22Rv1 (cell line): ENCODE data around the gene ANKS1B.

Experiments
- ZFX ChIP-seq: fragments of 450-650 bp; IDR thresholded peaks from 2 replicates; pipeline ENCODE4 v1.6.1; 2017; ENCODE audit warnings: antibody characterized with exemption, borderline replicate concordance
- TF ChIP-seq, protein P1 (sequence below): fragments of 450-650 bp; IDR thresholded peaks from 2 replicates; pipeline ENCODE4 v1.5.1; 2017; ENCODE audit warnings: mild to moderate bottlenecking

GRCh38 chr12:99334285-99335056 is 650.3 kb downstream of the ANKS1B start:
- TF ChIP-seq, protein P1, sequence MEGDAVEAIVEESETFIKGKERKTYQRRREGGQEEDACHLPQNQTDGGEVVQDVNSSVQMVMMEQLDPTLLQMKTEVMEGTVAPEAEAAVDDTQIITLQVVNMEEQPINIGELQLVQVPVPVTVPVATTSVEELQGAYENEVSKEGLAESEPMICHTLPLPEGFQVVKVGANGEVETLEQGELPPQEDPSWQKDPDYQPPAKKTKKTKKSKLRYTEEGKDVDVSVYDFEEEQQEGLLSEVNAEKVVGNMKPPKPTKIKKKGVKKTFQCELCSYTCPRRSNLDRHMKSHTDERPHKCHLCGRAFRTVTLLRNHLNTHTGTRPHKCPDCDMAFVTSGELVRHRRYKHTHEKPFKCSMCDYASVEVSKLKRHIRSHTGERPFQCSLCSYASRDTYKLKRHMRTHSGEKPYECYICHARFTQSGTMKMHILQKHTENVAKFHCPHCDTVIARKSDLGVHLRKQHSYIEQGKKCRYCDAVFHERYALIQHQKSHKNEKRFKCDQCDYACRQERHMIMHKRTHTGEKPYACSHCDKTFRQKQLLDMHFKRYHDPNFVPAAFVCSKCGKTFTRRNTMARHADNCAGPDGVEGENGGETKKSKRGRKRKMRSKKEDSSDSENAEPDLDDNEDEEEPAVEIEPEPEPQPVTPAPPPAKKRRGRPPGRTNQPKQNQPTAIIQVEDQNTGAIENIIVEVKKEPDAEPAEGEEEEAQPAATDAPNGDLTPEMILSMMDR: no peak
- TF ChIP-seq ZFX: no peak
